NOMO-1 (cell line): ENCODE results near the gene ODAD4.
"Not testable (repeated sequence)": the region's sequence is repeated elsewhere in the genome, so short reads cannot be mapped to it uniquely, and the experiment has no call there.

Source experiments
- DNase-seq, 2 experiments: peaks; one replicate each; lab custom pipeline; 2025; ENCODE audit not compliant: unreplicated experiment in 2 of 2; lab: John Stamatoyannopoulos, UW

ODAD4 gene

GRCh38 chr17:41998497-41998896 lies 68.1 kb downstream of the ODAD4 start:
- no peak for DNase-seq

- DNase-seq = no peak
Observed at GRCh38 chr17:42000413-42001133, 70.2 kb downstream of the ODAD4 start.

GRCh38 chr17:42001729-42002128 lies 71.3 kb downstream of the ODAD4 start:
- no peak for DNase-seq

GRCh38 chr17:42002175-42002791 lies 71.9 kb downstream of the ODAD4 start:
- no peak for DNase-seq

GRCh38 chr17:42002792-42003301 lies 72.4 kb downstream of the ODAD4 start:
- DNase-seq = no peak

GRCh38 chr17:42005166-42005565 lies 74.7 kb downstream of the ODAD4 start:
- no peak for DNase-seq

GRCh38 chr17:42009170-42009569 lies 78.8 kb downstream of the ODAD4 start:
- no peak for DNase-seq

GRCh38 chr17:42010266-42010680 lies 79.9 kb downstream of the ODAD4 start:
- DNase-seq = peak; percentile 65 to 89

- DNase-seq = no peak
Observed at GRCh38 chr17:42010898-42011516, 80.6 kb downstream of the ODAD4 start.

GRCh38 chr17:42012363-42012762 lies 81.9 kb downstream of the ODAD4 start:
- DNase-seq = not testable (repeated sequence)

GRCh38 chr17:42013740-42014139 lies 83.3 kb downstream of the ODAD4 start:
- not testable (repeated sequence) for DNase-seq
